Keratinocyte (primary cell): ENCODE results near the gene DENND1A. TPM values are rescaled to one million over a fixed set of nuclear protein-coding genes. Genes with fewer than 3 reads are reported as not detected.

Source experiments
- DNase-seq: peaks from one replicate; pipeline ENCODE4 v3.0.0-alpha.2; 2011; ENCODE audit warnings: low read depth, missing footprints, low spot score
- FAIRE-seq: peaks from 2 replicates; lab custom pipeline; 2011; peaks lifted over from hg19 to GRCh38; lab: Jason Lieb, UNC
- H2AFZ ChIP-seq: 2 replicates; pipeline ENCODE4 v1.6.0; 2012; ENCODE audit warnings: low read length, control low read depth, inconsistent platforms; ENCODE audit not compliant: control insufficient read depth
- H3K27ac ChIP-seq: 2 replicates; pipeline ENCODE4 v1.5.1; 2011; ENCODE audit warnings: low read length; ENCODE audit not compliant: control insufficient read depth, insufficient read depth
- H3K27me3 ChIP-seq: 3 replicates; pipeline ENCODE4 v1.6.0; 2011; ENCODE audit warnings: low read length; ENCODE audit not compliant: control insufficient read depth, insufficient read depth; ENCODE audit errors: extremely low read depth
- H3K36me3 ChIP-seq, 2 experiments: 2 replicates in 1 of 2; 3 replicates in 1 of 2; pipeline ENCODE4 v1.5.1; 2011; ENCODE audit warnings: low read length in 2 of 2, mild to moderate bottlenecking in 1 of 2; ENCODE audit not compliant: control insufficient read depth in 2 of 2, insufficient read depth in 2 of 2; ENCODE audit errors: extremely low read depth in 1 of 2
- H3K4me1 ChIP-seq: 3 replicates; pipeline ENCODE4 v1.5.1; 2011; ENCODE audit warnings: low read length; ENCODE audit not compliant: control insufficient read depth, insufficient read depth; ENCODE audit errors: extremely low read depth
- H3K4me2 ChIP-seq: 3 replicates; pipeline ENCODE4 v1.6.0; 2011; ENCODE audit warnings: low read depth, low read length; ENCODE audit not compliant: control insufficient read depth, insufficient read depth; ENCODE audit errors: extremely low read depth
- H3K4me3 ChIP-seq, 3 experiments: fragments of 200-600 bp in 1 of 3; sonication (generic) in 1 of 3; 2 replicates in 2 of 3; 3 replicates in 1 of 3; pipeline ENCODE4 v1.5.1; 2011 to 2016; ENCODE audit warnings: low read length in 3 of 3, mild to moderate bottlenecking in 3 of 3, control low read depth in 2 of 3, inconsistent platforms in 1 of 3, low read depth in 1 of 3, mixed read lengths in 1 of 3, mixed run types in 1 of 3, moderate library complexity in 1 of 3; ENCODE audit not compliant: control insufficient read depth in 2 of 3, insufficient read depth in 2 of 3; ENCODE audit errors: extremely low read depth in 1 of 3
- H3K79me2 ChIP-seq: 2 replicates; pipeline ENCODE4 v1.6.0; 2012; ENCODE audit warnings: low read length; ENCODE audit not compliant: control insufficient read depth, insufficient read depth
- H3K9ac ChIP-seq: 3 replicates; pipeline ENCODE4 v1.6.0; 2011; ENCODE audit warnings: low read length; ENCODE audit not compliant: control insufficient read depth, insufficient read depth; ENCODE audit errors: extremely low read depth
- H3K9me1 ChIP-seq: 3 replicates; pipeline ENCODE4 v1.6.0; 2011; ENCODE audit warnings: low read length; ENCODE audit not compliant: control insufficient read depth, insufficient read depth; ENCODE audit errors: extremely low read depth
- H3K9me3 ChIP-seq: 2 replicates; pipeline ENCODE4 v1.5.1; 2012; ENCODE audit warnings: low read depth, low read length; ENCODE audit not compliant: control insufficient read depth
- H4K20me1 ChIP-seq: 3 replicates; pipeline ENCODE4 v1.6.0; 2011; ENCODE audit warnings: low read length; ENCODE audit not compliant: control insufficient read depth, insufficient read depth; ENCODE audit errors: extremely low read depth
- EZH2 ChIP-seq: IDR thresholded peaks from one replicate; pipeline ENCODE4 v1.6.1; 2012; ENCODE audit warnings: inconsistent platforms, mild to moderate bottlenecking, low read length, moderate library complexity
- dilution Hi-C: fragments of 300-500 bp; cut with MboI; formaldehyde crosslinking; loops from one replicate; pipeline ENCODE4 v1.7.0; 2020; ENCODE audit warnings: low sequenced_read_pairs; ENCODE audit not compliant: extremely low pct_ligation_motif_present
- polyA plus RNA-seq, 5 experiments: library from polyadenylated mRNA; depleted of rRNA in 3 of 5; stranded (reverse) in 3 of 5; stranded (forward) in 1 of 5; unstranded in 1 of 5; fragments of >200 nt; gene quantifications; 1 replicate in 1 of 5; 2 replicates in 3 of 5; 3 replicates in 1 of 5; pipeline versions ENCODE4 v1.2.1 to v1.2.3, GENCODE V29; 2011 to 2012; ENCODE audit warnings: missing spikeins in 2 of 5, low read depth in 1 of 5, low replicate concordance in 1 of 5
- TF ChIP-seq, protein P1 (sequence below), 3 experiments: IDR thresholded peaks in 1 of 3; conservative IDR thresholded peaks in 1 of 3; optimal IDR thresholded peaks in 1 of 3; 2 replicates in 2 of 3; 3 replicates in 1 of 3; pipeline versions ENCODE3 to v1.5.1; 2011; ENCODE audit warnings: low read length in 3 of 3, mild to moderate bottlenecking in 3 of 3, moderate library complexity in 2 of 3, control low read depth in 1 of 3, inconsistent platforms in 1 of 3; ENCODE audit not compliant: insufficient read depth in 2 of 3; ENCODE audit errors: extremely low read depth in 1 of 3

DENND1A gene
- polyA plus RNA-seq, 1 donor (not counting 4 experiments of a cell fraction or from before 2014, with no cell fraction given), result 13.0 TPM

DNA sequence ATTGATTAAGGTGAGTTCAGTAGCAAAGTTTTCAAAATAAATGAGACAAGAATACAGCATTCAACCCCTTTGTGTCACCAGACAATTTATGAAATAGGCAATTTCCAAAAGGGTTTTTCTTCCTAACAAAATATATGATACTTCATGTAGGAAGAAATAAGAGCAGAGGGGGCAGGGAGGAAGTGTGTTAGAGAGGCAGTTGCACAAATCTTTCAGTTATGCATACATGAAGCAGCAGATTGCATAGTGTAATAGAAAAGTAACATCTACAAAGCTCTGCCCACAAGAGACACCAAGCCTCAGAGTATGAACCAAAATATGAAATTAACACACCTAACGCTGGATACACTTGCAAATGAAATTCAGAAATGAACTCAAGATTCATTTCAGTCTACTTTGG, 157.0 kb downstream of the DENND1A start:
- no peaks in the 10 kb centered on the region for H3K79me2 ChIP-seq
- H3K27me3 ChIP-seq, result no peaks in the 10 kb centered on the region
- no peaks in the 10 kb centered on the region for H3K9me3 ChIP-seq
- H3K4me1 ChIP-seq, result no peaks in the 10 kb centered on the region
- dilution Hi-C loops, result no loop called here
- FAIRE-seq (no peak), DNase-seq (no peak)
- no peak overlapping the region for H3K27ac ChIP-seq
- H3K9ac ChIP-seq, result no peak overlapping the region
- no peaks in the 10 kb centered on the region for H3K9me1 ChIP-seq
- no peak overlapping the region for H3K4me2 ChIP-seq
- H3K4me3 ChIP-seq, result no peak overlapping the region
- no peaks in the 10 kb centered on the region for H4K20me1 ChIP-seq
- H3K36me3 ChIP-seq, result no peaks in the 10 kb centered on the region
- TF ChIP-seq, protein P1, sequence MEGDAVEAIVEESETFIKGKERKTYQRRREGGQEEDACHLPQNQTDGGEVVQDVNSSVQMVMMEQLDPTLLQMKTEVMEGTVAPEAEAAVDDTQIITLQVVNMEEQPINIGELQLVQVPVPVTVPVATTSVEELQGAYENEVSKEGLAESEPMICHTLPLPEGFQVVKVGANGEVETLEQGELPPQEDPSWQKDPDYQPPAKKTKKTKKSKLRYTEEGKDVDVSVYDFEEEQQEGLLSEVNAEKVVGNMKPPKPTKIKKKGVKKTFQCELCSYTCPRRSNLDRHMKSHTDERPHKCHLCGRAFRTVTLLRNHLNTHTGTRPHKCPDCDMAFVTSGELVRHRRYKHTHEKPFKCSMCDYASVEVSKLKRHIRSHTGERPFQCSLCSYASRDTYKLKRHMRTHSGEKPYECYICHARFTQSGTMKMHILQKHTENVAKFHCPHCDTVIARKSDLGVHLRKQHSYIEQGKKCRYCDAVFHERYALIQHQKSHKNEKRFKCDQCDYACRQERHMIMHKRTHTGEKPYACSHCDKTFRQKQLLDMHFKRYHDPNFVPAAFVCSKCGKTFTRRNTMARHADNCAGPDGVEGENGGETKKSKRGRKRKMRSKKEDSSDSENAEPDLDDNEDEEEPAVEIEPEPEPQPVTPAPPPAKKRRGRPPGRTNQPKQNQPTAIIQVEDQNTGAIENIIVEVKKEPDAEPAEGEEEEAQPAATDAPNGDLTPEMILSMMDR (optimal IDR thresholded peaks at IDR 0.05 in 1 of 3, IDR thresholded peaks at IDR 0.05 in 1 of 3, conservative IDR thresholded peaks at IDR 0.05 in 1 of 3; ENCODE audit: extremely low read depth in 1 of 3, insufficient read depth in 2 of 3, low read length in 3 of 3), result no peak
- no peak for TF ChIP-seq EZH2
- no peak overlapping the region for H2AFZ ChIP-seq

DNA sequence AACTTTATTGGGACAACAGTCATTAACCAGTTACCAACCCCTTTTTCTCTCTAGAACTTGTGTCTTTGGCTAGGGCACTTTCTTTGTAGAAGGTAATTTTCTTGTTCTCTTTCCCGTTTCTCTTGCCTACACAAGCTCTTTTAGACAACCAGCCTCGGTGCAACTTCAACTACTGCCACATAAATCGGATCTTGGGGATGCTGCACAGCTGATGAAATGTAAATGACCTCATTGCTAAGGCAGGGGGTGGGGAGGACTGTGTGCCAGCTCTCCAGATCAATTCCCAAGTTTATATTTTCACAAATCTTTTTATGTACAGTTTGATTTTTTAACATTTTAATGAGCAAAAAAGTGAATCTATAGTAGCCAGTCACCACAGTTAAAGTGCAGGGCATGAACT, 157.6 kb downstream of the DENND1A start:
- Histone ChIP-seq H3K36me3 (no peaks in the 10 kb centered on the region), H3K27ac (no peak overlapping the region), H3K4me2 (no peak overlapping the region), H3K9me3 (no peaks in the 10 kb centered on the region), H3K4me1 (no peaks in the 10 kb centered on the region), H3K4me3 (no peak overlapping the region), H3K79me2 (no peaks in the 10 kb centered on the region), H3K27me3 (no peaks in the 10 kb centered on the region), H4K20me1 (no peaks in the 10 kb centered on the region), H3K9me1 (no peaks in the 10 kb centered on the region), H2AFZ (no peak overlapping the region), H3K9ac (no peak overlapping the region)
- TF ChIP-seq, protein P1 (optimal IDR thresholded peaks at IDR 0.05 in 1 of 3, IDR thresholded peaks at IDR 0.05 in 1 of 3, conservative IDR thresholded peaks at IDR 0.05 in 1 of 3; ENCODE audit: extremely low read depth in 1 of 3, insufficient read depth in 2 of 3, low read length in 3 of 3), result no peak
- TF ChIP-seq EZH2, result no peak
- no peak for FAIRE-seq
- DNase-seq, result no peak
- dilution Hi-C loops, result no loop called here
